Measurements from ENCODE around the gene POMGNT2.

POMGNT2 gene

GRCh38 chr3:43081796-43082195 lies 24.1 kb downstream of the POMGNT2 start:
- Histone ChIP-seq H3K4me3 (replicated peaks; ENCODE audit: insufficient read depth, low read length) (no peak overlapping the region), H3K27me3 (ENCODE audit: insufficient read depth, poor library complexity, severe bottlenecking) (no peaks in the 10 kb centered on the region), H3K27ac (replicated peaks) (no peak overlapping the region)
- TF ChIP-seq CTCF (IDR thresholded peaks at IDR 0.05; ENCODE audit: insufficient read depth, low read length) (no peak), POLR2AphosphoS5 (IDR thresholded peaks at IDR 0.05; ENCODE audit: low read depth) (no peak), SPI1 (IDR thresholded peaks at IDR 0.05; ENCODE audit: borderline replicate concordance, low read depth) (no peak), GABPA (IDR thresholded peaks at IDR 0.05; ENCODE audit: low read depth) (no peak), REST (IDR thresholded peaks at IDR 0.05; ENCODE audit: insufficient replicate concordance, low read depth) (no peak)
- DNase-seq (ENCODE audit: low read depth in 1 of 2, low spot score in 1 of 2), result no peak

GRCh38 chr3:43080726-43081568 lies 24.9 kb downstream of the POMGNT2 start:
- no peak for DNase-seq (ENCODE audit: low read depth in 1 of 2, low spot score in 1 of 2)
- Histone ChIP-seq H3K27me3 (ENCODE audit: insufficient read depth, poor library complexity, severe bottlenecking) (no peaks in the 10 kb centered on the region), H3K27ac (replicated peaks) (no peak overlapping the region), H3K4me3 (replicated peaks; ENCODE audit: insufficient read depth, low read length) (no peak overlapping the region)
- TF ChIP-seq CTCF (IDR thresholded peaks at IDR 0.05; ENCODE audit: insufficient read depth, low read length) (no peak), SPI1 (IDR thresholded peaks at IDR 0.05; ENCODE audit: borderline replicate concordance, low read depth) (no peak), POLR2AphosphoS5 (IDR thresholded peaks at IDR 0.05; ENCODE audit: low read depth) (no peak), GABPA (IDR thresholded peaks at IDR 0.05; ENCODE audit: low read depth) (no peak), REST (IDR thresholded peaks at IDR 0.05; ENCODE audit: insufficient replicate concordance, low read depth) (no peak)

GRCh38 chr3:43079536-43080332 lies 26.1 kb downstream of the POMGNT2 start:
- H3K4me3 ChIP-seq (replicated peaks; ENCODE audit: insufficient read depth, low read length), result no peak overlapping the region
- no peak for DNase-seq (ENCODE audit: low read depth in 1 of 2, low spot score in 1 of 2)
- no peaks in the 10 kb centered on the region for H3K27me3 ChIP-seq (ENCODE audit: insufficient read depth, poor library complexity, severe bottlenecking)
- no peak overlapping the region for H3K27ac ChIP-seq (replicated peaks)
- TF ChIP-seq CTCF (IDR thresholded peaks at IDR 0.05; ENCODE audit: insufficient read depth, low read length) (no peak), SPI1 (IDR thresholded peaks at IDR 0.05; ENCODE audit: borderline replicate concordance, low read depth) (no peak), REST (IDR thresholded peaks at IDR 0.05; ENCODE audit: insufficient replicate concordance, low read depth) (no peak), POLR2AphosphoS5 (IDR thresholded peaks at IDR 0.05; ENCODE audit: low read depth) (no peak), GABPA (IDR thresholded peaks at IDR 0.05; ENCODE audit: low read depth) (no peak)
